GM12891 (cell line): ENCODE results near the gene PRSS1.

Source experiments
- POLR2A ChIP-seq: IDR thresholded peaks from 2 replicates; pipeline ENCODE4 v1.6.1; 2011; ENCODE audit warnings: low read depth, low read length, control low read depth
- SPI1 ChIP-seq: IDR thresholded peaks from 2 replicates; pipeline ENCODE4 v1.6.1; 2011; ENCODE audit warnings: low read depth, low read length, control low read depth

- TF ChIP-seq POLR2A (no peak), SPI1 (no peak)
Measured at GRCh38 chr7:142791502-142791901, 42.2 kb downstream of the PRSS1 start.
